Measurements from ENCODE around the gene GPER1. TPM values are rescaled to one million over a fixed set of nuclear protein-coding genes. Genes with fewer than 3 reads are reported as not detected.

The GPER1 gene
- total RNA-seq, 1 experiment from 2014 or later, result 0.28 TPM

DNA sequence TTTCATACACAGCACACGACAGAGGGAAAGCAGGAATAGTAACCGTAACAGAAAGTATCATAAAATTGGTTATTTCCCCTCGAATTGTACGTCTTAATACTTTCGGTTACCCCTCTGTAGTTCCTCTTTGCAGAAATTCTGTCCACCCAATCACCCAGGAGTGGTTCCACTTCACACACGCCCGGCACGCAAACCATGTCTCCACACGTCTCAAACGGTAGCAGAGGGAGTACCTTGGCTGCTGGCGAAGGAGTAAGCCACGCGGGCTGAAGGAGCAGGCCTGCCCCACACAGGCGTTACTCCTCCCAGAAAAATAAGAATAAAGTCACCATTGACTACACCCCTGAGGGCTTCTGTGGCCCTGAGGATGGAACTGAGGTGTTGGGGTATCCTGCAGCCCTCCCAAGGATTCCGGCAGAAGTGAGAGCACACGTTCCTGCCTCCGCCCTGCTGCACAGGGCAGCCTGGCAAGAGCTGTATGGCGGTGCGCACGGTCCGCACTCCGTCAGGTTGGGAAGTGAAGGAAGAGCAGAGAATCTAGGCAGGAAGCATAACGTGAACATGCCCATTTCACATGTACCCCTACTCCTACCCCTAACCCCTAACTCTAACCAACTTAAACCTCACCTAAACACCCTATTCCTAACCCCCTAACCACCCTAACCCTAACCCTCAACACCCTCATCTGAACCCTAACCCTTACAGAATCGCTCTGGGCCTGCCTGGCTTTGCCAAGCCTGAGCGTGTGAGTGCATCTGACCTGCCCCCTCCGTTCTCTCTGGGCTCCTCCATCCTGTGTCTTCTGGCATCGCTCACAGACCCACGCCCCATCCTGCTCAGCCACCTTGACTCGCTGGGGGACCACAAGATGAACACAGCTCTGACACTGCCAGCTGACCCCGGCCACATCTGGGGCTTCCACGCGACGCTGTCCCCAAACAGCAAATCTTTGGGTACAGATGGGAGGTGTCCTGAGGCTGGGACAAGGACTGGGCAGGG is 25.3 kb upstream of the GPER1 start:
- peaks cover 4% of the 10 kb centered on the region for H3K36me3 Mint-ChIP-seq (ENCODE audit: insufficient read depth, unreplicated experiment)
- no peaks in the 10 kb centered on the region for H3K27me3 Mint-ChIP-seq (ENCODE audit: insufficient read depth, unreplicated experiment)

DNA sequence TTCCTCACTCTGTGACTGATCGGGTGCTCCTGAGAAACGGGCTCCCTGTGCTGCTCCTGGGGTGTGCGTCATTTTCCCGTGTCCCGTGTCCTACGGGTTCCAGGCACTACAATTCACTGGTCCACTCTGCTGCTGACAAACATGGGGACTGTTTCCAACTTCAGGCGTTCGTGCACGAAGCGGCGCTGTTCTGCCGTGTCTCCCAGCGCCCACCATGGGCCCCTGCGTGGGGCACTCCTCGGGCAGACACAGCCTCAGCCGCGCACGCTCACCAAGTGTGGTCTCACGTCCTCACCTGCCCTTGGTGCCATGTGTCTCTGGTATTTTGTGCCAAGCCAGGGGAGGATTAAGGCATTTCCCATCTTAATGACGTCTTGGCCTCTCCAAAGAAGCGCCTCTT is 24.6 kb upstream of the GPER1 start:
- H3K4me3 Mint-ChIP-seq (ENCODE audit: unreplicated experiment), result no peak overlapping the region
- no peaks in the 10 kb centered on the region for H3K36me3 Mint-ChIP-seq (ENCODE audit: insufficient read depth, unreplicated experiment)
- BruUV-seq (replicated peaks), result no TSS peak
- no peaks in the 10 kb centered on the region for H3K9me3 Mint-ChIP-seq (ENCODE audit: unreplicated experiment)
- H3K4me1 Mint-ChIP-seq (ENCODE audit: insufficient read depth, unreplicated experiment), result no peaks in the 10 kb centered on the region
- ChIA-PET POLR2A (no interaction called here), CTCF (interaction anchor here (0.7 to 5.6 kb wide), 2 partner anchors 21 to 70 kb away, joined by 6 to 98 read pairs; no protein-coding TSS in a partner anchor)
- no peak for DNase-seq (ENCODE audit: unreplicated experiment)
- H3K27ac Mint-ChIP-seq (ENCODE audit: low read depth, unreplicated experiment), result no peak overlapping the region
- intact Hi-C loops (cut with micrococcal nuclease), result no loop called here
- TF ChIP-seq, protein P1, sequence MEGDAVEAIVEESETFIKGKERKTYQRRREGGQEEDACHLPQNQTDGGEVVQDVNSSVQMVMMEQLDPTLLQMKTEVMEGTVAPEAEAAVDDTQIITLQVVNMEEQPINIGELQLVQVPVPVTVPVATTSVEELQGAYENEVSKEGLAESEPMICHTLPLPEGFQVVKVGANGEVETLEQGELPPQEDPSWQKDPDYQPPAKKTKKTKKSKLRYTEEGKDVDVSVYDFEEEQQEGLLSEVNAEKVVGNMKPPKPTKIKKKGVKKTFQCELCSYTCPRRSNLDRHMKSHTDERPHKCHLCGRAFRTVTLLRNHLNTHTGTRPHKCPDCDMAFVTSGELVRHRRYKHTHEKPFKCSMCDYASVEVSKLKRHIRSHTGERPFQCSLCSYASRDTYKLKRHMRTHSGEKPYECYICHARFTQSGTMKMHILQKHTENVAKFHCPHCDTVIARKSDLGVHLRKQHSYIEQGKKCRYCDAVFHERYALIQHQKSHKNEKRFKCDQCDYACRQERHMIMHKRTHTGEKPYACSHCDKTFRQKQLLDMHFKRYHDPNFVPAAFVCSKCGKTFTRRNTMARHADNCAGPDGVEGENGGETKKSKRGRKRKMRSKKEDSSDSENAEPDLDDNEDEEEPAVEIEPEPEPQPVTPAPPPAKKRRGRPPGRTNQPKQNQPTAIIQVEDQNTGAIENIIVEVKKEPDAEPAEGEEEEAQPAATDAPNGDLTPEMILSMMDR (IDR thresholded peaks at IDR 0.05; ENCODE audit: unreplicated experiment), result no peak
- H3K27me3 Mint-ChIP-seq (ENCODE audit: insufficient read depth, unreplicated experiment), result no peaks in the 10 kb centered on the region

More for the DNA sequence above, 25.3 kb upstream of the GPER1 start:
- Mint-ChIP-seq H3K4me3 (ENCODE audit: unreplicated experiment) (no peak overlapping the region), H3K9me3 (ENCODE audit: unreplicated experiment) (no peaks in the 10 kb centered on the region), H3K27ac (ENCODE audit: low read depth, unreplicated experiment) (no peak overlapping the region), H3K4me1 (ENCODE audit: insufficient read depth, unreplicated experiment) (no peaks in the 10 kb centered on the region)
- intact Hi-C loops (cut with micrococcal nuclease), result no loop called here
- ChIA-PET POLR2A (no interaction called here), CTCF (interaction anchor here (5.6 kb wide), 1 partner anchor 69 kb away, joined by 98 read pairs; no protein-coding TSS in a partner anchor)
- DNase-seq (ENCODE audit: unreplicated experiment), result no peak
- TF ChIP-seq, protein P1 (IDR thresholded peaks at IDR 0.05; ENCODE audit: unreplicated experiment), result no peak
- no TSS peak for BruUV-seq (replicated peaks)

DNA sequence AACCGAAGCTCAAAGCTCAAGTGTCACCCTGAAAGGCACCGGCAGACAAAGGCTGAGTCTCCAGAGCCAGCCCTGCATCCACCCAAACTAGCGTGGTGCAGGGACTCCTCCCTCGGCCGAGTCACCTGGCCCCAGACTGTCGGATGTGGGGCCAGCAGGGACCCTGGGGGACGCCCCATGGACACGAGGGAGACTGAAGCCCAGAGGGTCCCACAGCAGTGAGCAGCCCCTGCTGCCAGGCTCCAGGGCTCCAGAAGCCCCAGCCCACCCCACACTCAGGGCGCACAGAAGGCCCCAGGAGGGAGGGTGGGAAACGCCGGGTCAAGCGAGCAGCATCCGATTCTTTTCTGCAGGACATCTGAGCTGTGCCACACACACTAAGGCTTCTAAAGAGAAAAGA is 23.3 kb upstream of the GPER1 start:
- Mint-ChIP-seq H3K4me3 (ENCODE audit: unreplicated experiment) (no peak overlapping the region), H3K27ac (ENCODE audit: low read depth, unreplicated experiment) (no peak overlapping the region), H3K36me3 (ENCODE audit: insufficient read depth, unreplicated experiment) (no peaks in the 10 kb centered on the region), H3K9me3 (ENCODE audit: unreplicated experiment) (no peaks in the 10 kb centered on the region), H3K27me3 (ENCODE audit: insufficient read depth, unreplicated experiment) (no peaks in the 10 kb centered on the region), H3K4me1 (ENCODE audit: insufficient read depth, unreplicated experiment) (no peaks in the 10 kb centered on the region)
- intact Hi-C loops (cut with micrococcal nuclease), result no loop called here
- no peak for DNase-seq (ENCODE audit: unreplicated experiment)
- BruUV-seq (replicated peaks), result no TSS peak
- ChIA-PET CTCF (interaction anchor here (0.6 to 5.6 kb wide), 8 partner anchors 11 to 1740 kb away, joined by 3 to 98 read pairs (median 9); no protein-coding TSS in a partner anchor), POLR2A (interaction anchor here (1.5 to 1.9 kb wide), 2 partner anchors 72 to 89 kb away, joined by 5 to 14 read pairs; partner anchors contain the start of gene COX19)
- TF ChIP-seq, protein P1 (IDR thresholded peaks at IDR 0.05; ENCODE audit: unreplicated experiment), result no peak

DNA sequence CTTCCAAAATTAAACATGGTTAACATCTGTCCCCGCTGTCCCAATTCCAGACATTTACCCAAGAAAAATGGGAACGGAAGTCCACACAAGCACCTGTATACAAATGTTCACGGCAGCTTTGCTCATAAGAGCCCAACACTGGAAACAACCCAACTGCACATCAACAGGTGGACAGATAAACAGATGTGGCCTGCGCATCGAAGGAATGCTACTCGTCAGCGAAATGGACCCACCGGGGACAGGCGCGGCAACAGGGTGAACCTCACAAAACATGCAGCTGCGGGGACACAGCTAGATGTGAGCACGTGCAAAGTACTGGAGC is 22.7 kb upstream of the GPER1 start:
- no TSS peak for BruUV-seq (replicated peaks)
- no peaks in the 10 kb centered on the region for H3K4me1 Mint-ChIP-seq (ENCODE audit: insufficient read depth, unreplicated experiment)
- H3K36me3 Mint-ChIP-seq (ENCODE audit: insufficient read depth, unreplicated experiment), result no peaks in the 10 kb centered on the region
- no peak overlapping the region for H3K4me3 Mint-ChIP-seq (ENCODE audit: unreplicated experiment)
- DNase-seq (ENCODE audit: unreplicated experiment), result no peak
- H3K9me3 Mint-ChIP-seq (ENCODE audit: unreplicated experiment), result no peaks in the 10 kb centered on the region
- ChIA-PET POLR2A (interaction anchor here (0.9 to 1.9 kb wide), 5 partner anchors 21 to 90 kb away, joined by 3 to 14 read pairs (median 6); partner anchors contain the start of genes COX19 and GPR146), CTCF (interaction anchor here (0.6 to 5.6 kb wide), 24 partner anchors 9 to 168 kb away, joined by 3 to 98 read pairs (median 4); no protein-coding TSS in a partner anchor)
- H3K27ac Mint-ChIP-seq (ENCODE audit: low read depth, unreplicated experiment), result no peak overlapping the region
- intact Hi-C loops (cut with micrococcal nuclease), result no loop called here
- TF ChIP-seq, protein P1 (IDR thresholded peaks at IDR 0.05; ENCODE audit: unreplicated experiment), result no peak
- H3K27me3 Mint-ChIP-seq (ENCODE audit: insufficient read depth, unreplicated experiment), result no peaks in the 10 kb centered on the region

Data from MCF 10A (cell line).